ENCODE results near the gene SNRNP70. TPM values are rescaled to one million over a fixed set of nuclear protein-coding genes. Genes with fewer than 3 reads are reported as not detected.

The SNRNP70 gene
- total and polyA plus RNA-seq, 2 of the 13 experiments (the other 11 are each of a cell fraction or from before 2014, with no cell fraction given) = 150 to 210 TPM

- TF ChIP-seq, protein P1, sequence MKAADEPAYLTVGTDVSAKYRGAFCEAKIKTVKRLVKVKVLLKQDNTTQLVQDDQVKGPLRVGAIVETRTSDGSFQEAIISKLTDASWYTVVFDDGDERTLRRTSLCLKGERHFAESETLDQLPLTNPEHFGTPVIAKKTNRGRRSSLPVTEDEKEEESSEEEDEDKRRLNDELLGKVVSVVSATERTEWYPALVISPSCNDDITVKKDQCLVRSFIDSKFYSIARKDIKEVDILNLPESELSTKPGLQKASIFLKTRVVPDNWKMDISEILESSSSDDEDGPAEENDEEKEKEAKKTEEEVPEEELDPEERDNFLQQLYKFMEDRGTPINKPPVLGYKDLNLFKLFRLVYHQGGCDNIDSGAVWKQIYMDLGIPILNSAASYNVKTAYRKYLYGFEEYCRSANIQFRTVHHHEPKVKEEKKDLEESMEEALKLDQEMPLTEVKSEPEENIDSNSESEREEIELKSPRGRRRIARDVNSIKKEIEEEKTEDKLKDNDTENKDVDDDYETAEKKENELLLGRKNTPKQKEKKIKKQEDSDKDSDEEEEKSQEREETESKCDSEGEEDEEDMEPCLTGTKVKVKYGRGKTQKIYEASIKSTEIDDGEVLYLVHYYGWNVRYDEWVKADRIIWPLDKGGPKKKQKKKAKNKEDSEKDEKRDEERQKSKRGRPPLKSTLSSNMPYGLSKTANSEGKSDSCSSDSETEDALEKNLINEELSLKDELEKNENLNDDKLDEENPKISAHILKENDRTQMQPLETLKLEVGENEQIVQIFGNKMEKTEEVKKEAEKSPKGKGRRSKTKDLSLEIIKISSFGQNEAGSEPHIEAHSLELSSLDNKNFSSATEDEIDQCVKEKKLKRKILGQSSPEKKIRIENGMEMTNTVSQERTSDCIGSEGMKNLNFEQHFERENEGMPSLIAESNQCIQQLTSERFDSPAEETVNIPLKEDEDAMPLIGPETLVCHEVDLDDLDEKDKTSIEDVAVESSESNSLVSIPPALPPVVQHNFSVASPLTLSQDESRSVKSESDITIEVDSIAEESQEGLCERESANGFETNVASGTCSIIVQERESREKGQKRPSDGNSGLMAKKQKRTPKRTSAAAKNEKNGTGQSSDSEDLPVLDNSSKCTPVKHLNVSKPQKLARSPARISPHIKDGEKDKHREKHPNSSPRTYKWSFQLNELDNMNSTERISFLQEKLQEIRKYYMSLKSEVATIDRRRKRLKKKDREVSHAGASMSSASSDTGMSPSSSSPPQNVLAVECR (CRISPR knock-in tag; IDR thresholded peaks at IDR 0.05; ENCODE audit: borderline replicate concordance) = peak; percentile 85
- TF ChIP-seq IRF9 (CRISPR knock-in tag; IDR thresholded peaks at IDR 0.05; ENCODE audit: borderline replicate concordance) (peak; percentile 99), ZNF660 (CRISPR knock-in tag; IDR thresholded peaks at IDR 0.05; ENCODE audit: borderline replicate concordance, low read depth) (peak; percentile 88; the same call in 1 of the 2 replicates), ZNF883 (CRISPR knock-in tag; IDR thresholded peaks at IDR 0.05; ENCODE audit: not compliant biosample characterization) (peak; percentile 99), IKZF4 (CRISPR knock-in tag; IDR thresholded peaks at IDR 0.05; ENCODE audit: borderline replicate concordance, low read depth, not compliant biosample characterization) (peak; percentile 100), ZUFSP (CRISPR knock-in tag; IDR thresholded peaks at IDR 0.05; ENCODE audit: borderline replicate concordance) (no peak), FIP1L1 (IDR thresholded peaks at IDR 0.05; ENCODE audit: borderline replicate concordance, insufficient read depth, low read depth, low read length) (no peak), ZEB1 (IDR thresholded peaks at IDR 0.05; ENCODE audit: insufficient replicate concordance, low read depth) (no peak), ZNF264 (CRISPR knock-in tag; IDR thresholded peaks at IDR 0.05) (peak; percentile 95), MBD4 (IDR thresholded peaks at IDR 0.05; ENCODE audit: borderline replicate concordance, low read length) (no peak), ZBTB49 (CRISPR knock-in tag; IDR thresholded peaks at IDR 0.05; ENCODE audit: borderline replicate concordance) (peak; percentile 96), ZNF333 (CRISPR knock-in tag; IDR thresholded peaks at IDR 0.05; ENCODE audit: borderline replicate concordance) (peak; percentile 66; the same call in 1 of the 2 replicates), ZNF235 (CRISPR knock-in tag; IDR thresholded peaks at IDR 0.05; ENCODE audit: borderline replicate concordance) (peak; percentile 93; the same call in 1 of the 2 replicates), ONECUT2 (CRISPR knock-in tag; IDR thresholded peaks at IDR 0.05) (peak; percentile 70; the same call in 1 of the 2 replicates), NFE2L2 (IDR thresholded peaks at IDR 0.05; ENCODE audit: low read length) (no peak), SMC3 (IDR thresholded peaks at IDR 0.05; ENCODE audit: low read length) (no peak), SAFB2 (CRISPR knock-in tag; IDR thresholded peaks at IDR 0.05; ENCODE audit: borderline replicate concordance, low read depth) (peak; percentile 98), RXRB (CRISPR knock-in tag; IDR thresholded peaks at IDR 0.05; ENCODE audit: borderline replicate concordance) (peak; percentile 62; the same call in 1 of the 2 replicates)
Observed at GRCh38 chr19:49127674-49128544, 42.7 kb downstream of the SNRNP70 start (continued).
